Measurements from ENCODE around the gene G6PC3.

The G6PC3 gene

GRCh38 chr17:44063704-44064639 lies 6.6 kb upstream of the G6PC3 start:
- TF ChIP-seq POLR2A (IDR thresholded peaks at IDR 0.05; ENCODE audit: low read depth, low read length) = no peak
- TF ChIP-seq TAF1 (IDR thresholded peaks at IDR 0.05; ENCODE audit: borderline replicate concordance, low read depth, low read length) = no peak
- no peak for TF ChIP-seq POLR2AphosphoS5 (IDR thresholded peaks at IDR 0.05; ENCODE audit: low read depth, low read length)
- no peak for DNase-seq (ENCODE audit: insufficient read length)
- FAIRE-seq = no peak

GRCh38 chr17:44065668-44066203 lies 4.8 kb upstream of the G6PC3 start:
- TF ChIP-seq POLR2A (IDR thresholded peaks at IDR 0.05; ENCODE audit: low read depth, low read length) = no peak
- FAIRE-seq = no peak
- DNase-seq (ENCODE audit: insufficient read length) = no peak

- FAIRE-seq (peak; percentile 85), DNase-seq (ENCODE audit: insufficient read length) (peak; percentile 87)
- peak; percentile 85 for TF ChIP-seq POLR2A (IDR thresholded peaks at IDR 0.05; ENCODE audit: low read depth, low read length)
- TF ChIP-seq POLR2AphosphoS5 (IDR thresholded peaks at IDR 0.05; ENCODE audit: low read depth, low read length) = peak; percentile 70
- peak; percentile 65; the same call in 1 of the 2 replicates for TF ChIP-seq TAF1 (IDR thresholded peaks at IDR 0.05; ENCODE audit: borderline replicate concordance, low read depth, low read length)
Observed at GRCh38 chr17:44066204-44066930, 4.2 kb upstream of the G6PC3 start, which contains the start of gene LSM12. LSM12 (minus strand) TSS chr17:44066671; CDS start chr17:44066587, 84 bp downstream.

GRCh38 chr17:44067545-44067940 lies 3.0 kb upstream of the G6PC3 start:
- DNase-seq (ENCODE audit: insufficient read length) = no peak
- no peak for TF ChIP-seq POLR2A (IDR thresholded peaks at IDR 0.05; ENCODE audit: low read depth, low read length)
- TF ChIP-seq POLR2AphosphoS5 (IDR thresholded peaks at IDR 0.05; ENCODE audit: low read depth, low read length) = no peak
- TF ChIP-seq TAF1 (IDR thresholded peaks at IDR 0.05; ENCODE audit: borderline replicate concordance, low read depth, low read length) = no peak
- FAIRE-seq = no peak

- DNase-seq (ENCODE audit: insufficient read length) (no peak), FAIRE-seq (no peak)
- no peak for TF ChIP-seq POLR2AphosphoS5 (IDR thresholded peaks at IDR 0.05; ENCODE audit: low read depth, low read length)
- no peak for TF ChIP-seq TAF1 (IDR thresholded peaks at IDR 0.05; ENCODE audit: borderline replicate concordance, low read depth, low read length)
- TF ChIP-seq POLR2A (IDR thresholded peaks at IDR 0.05; ENCODE audit: low read depth, low read length) = no peak
Observed at GRCh38 chr17:44069974-44070454, 521 bp upstream of the G6PC3 start.

- DNase-seq (ENCODE audit: insufficient read length) (no peak), FAIRE-seq (no peak)
- TF ChIP-seq TAF1 (IDR thresholded peaks at IDR 0.05; ENCODE audit: borderline replicate concordance, low read depth, low read length) (no peak), POLR2AphosphoS5 (IDR thresholded peaks at IDR 0.05; ENCODE audit: low read depth, low read length) (no peak), POLR2A (IDR thresholded peaks at IDR 0.05; ENCODE audit: low read depth, low read length) (no peak)
Observed at GRCh38 chr17:44071198-44071520, 624 bp downstream of the G6PC3 start.

- no peak for FAIRE-seq
- no peak for DNase-seq (ENCODE audit: insufficient read length)
- TF ChIP-seq TAF1 (IDR thresholded peaks at IDR 0.05; ENCODE audit: borderline replicate concordance, low read depth, low read length) = no peak
- TF ChIP-seq POLR2A (IDR thresholded peaks at IDR 0.05; ENCODE audit: low read depth, low read length) = no peak
- no peak for TF ChIP-seq POLR2AphosphoS5 (IDR thresholded peaks at IDR 0.05; ENCODE audit: low read depth, low read length)
Observed at GRCh38 chr17:44071772-44072171, 1.2 kb downstream of the G6PC3 start.

GRCh38 chr17:44074231-44074910 lies 3.8 kb downstream of the G6PC3 start:
- no peak for DNase-seq (ENCODE audit: insufficient read length)
- FAIRE-seq = no peak
- no peak for TF ChIP-seq POLR2AphosphoS5 (IDR thresholded peaks at IDR 0.05; ENCODE audit: low read depth, low read length)
- TF ChIP-seq TAF1 (IDR thresholded peaks at IDR 0.05; ENCODE audit: borderline replicate concordance, low read depth, low read length) = no peak
- no peak for TF ChIP-seq POLR2A (IDR thresholded peaks at IDR 0.05; ENCODE audit: low read depth, low read length)

GRCh38 chr17:44074911-44075285 lies 4.4 kb downstream of the G6PC3 start:
- TF ChIP-seq POLR2AphosphoS5 (IDR thresholded peaks at IDR 0.05; ENCODE audit: low read depth, low read length) = no peak
- no peak for TF ChIP-seq TAF1 (IDR thresholded peaks at IDR 0.05; ENCODE audit: borderline replicate concordance, low read depth, low read length)
- TF ChIP-seq POLR2A (IDR thresholded peaks at IDR 0.05; ENCODE audit: low read depth, low read length) = no peak
- FAIRE-seq = no peak
- no peak for DNase-seq (ENCODE audit: insufficient read length)

GRCh38 chr17:44075598-44076293 lies 5.2 kb downstream of the G6PC3 start:
- DNase-seq (ENCODE audit: insufficient read length) (no peak), FAIRE-seq (no peak)
- TF ChIP-seq POLR2AphosphoS5 (IDR thresholded peaks at IDR 0.05; ENCODE audit: low read depth, low read length) (no peak), TAF1 (IDR thresholded peaks at IDR 0.05; ENCODE audit: borderline replicate concordance, low read depth, low read length) (no peak), POLR2A (IDR thresholded peaks at IDR 0.05; ENCODE audit: low read depth, low read length) (no peak)
